Panc1 (cell line): ENCODE results near the gene CHI3L1.

ENCODE experiments used
- CTCF ChIP-seq: fragments of 450-650 bp; IDR thresholded peaks from 2 replicates; pipeline ENCODE4 v1.5.1; 2017; ENCODE audit warnings: mild to moderate bottlenecking
- REST ChIP-seq, 2 experiments: IDR thresholded peaks; 2 replicates each; pipeline ENCODE4 v1.6.1; 2011 to 2012; ENCODE audit warnings: low read depth in 2 of 2, control low read depth in 1 of 2, low read length in 1 of 2, mild to moderate bottlenecking in 1 of 2, moderate library complexity in 1 of 2; ENCODE audit not compliant: insufficient read depth in 1 of 2
- TCF7L2 ChIP-seq: IDR thresholded peaks from 2 replicates; pipeline ENCODE4 v1.6.1; 2011; ENCODE audit warnings: mild to moderate bottlenecking, low read depth, low read length, inconsistent platforms

GRCh38 chr1:203174324-203174985, 12.0 kb downstream of the CHI3L1 start:
- TF ChIP-seq TCF7L2, result no peak
- no peak for TF ChIP-seq CTCF
- no peak for TF ChIP-seq REST (IDR thresholded peaks at IDR 0.05; ENCODE audit: insufficient read depth in 1 of 2, low read depth in 2 of 2, low read length in 1 of 2)
